Endothelial cell of umbilical vein (primary cell): Measurements from ENCODE around the gene OBP2B. TPM values are rescaled to one million over a fixed set of nuclear protein-coding genes. Genes with fewer than 3 reads are reported as not detected.
"Not testable (repeated sequence)": the region's sequence is repeated elsewhere in the genome, so short reads cannot be mapped to it uniquely, and the experiment has no call there.

Experiments used
- BruUV-seq: library from RNA; stranded (reverse); fragments of 400-500 nt; replicated peaks from 2 replicates; lab custom pipeline; 2021; lab: Mats Ljungman, UMichigan
- CTCF ChIA-PET: fragments of 300-600, 350-600 bp; sonication (Branson Sonifier 250); formaldehyde crosslinking; loops from one replicate; lab custom pipeline; 2021; ENCODE audit warnings: antibody characterized with exemption, inconsistent platforms; lab: Charles Lee
- POLR2A ChIA-PET: fragments of 300-600, 350-600 bp; sonication (Branson Sonifier 250); formaldehyde crosslinking; loops from one replicate; lab custom pipeline; 2021; ENCODE audit warnings: antibody characterized with exemption, inconsistent platforms; lab: Charles Lee
- DNase-seq: peaks from one replicate; pipeline ENCODE4 v3.0.0-alpha.2; 2011; ENCODE audit warnings: low read depth, low spot score
- FAIRE-seq: peaks from 2 replicates; lab custom pipeline; 2011; peaks lifted over from hg19 to GRCh38; lab: Jason Lieb, UNC
- H2AFZ ChIP-seq: 2 replicates; pipeline ENCODE4 v1.6.0; 2012; ENCODE audit warnings: low read depth, low read length, control low read depth, inconsistent platforms
- H3K27ac ChIP-seq: 2 replicates; pipeline ENCODE4 v1.5.1; 2011; ENCODE audit warnings: low read depth, mild to moderate bottlenecking, control low read depth, low read length, moderate library complexity; ENCODE audit not compliant: insufficient read depth
- H3K27me3 ChIP-seq, 2 experiments: 2 replicates each; pipeline versions ENCODE4 v1.6.0 to v1.6.1; 2011; ENCODE audit warnings: low read length in 2 of 2, mixed read lengths in 1 of 2; ENCODE audit not compliant: control insufficient read depth in 2 of 2, insufficient read depth in 2 of 2
- H3K36me3 ChIP-seq, 2 experiments: 2 replicates in 1 of 2; 3 replicates in 1 of 2; pipeline ENCODE4 v1.5.1; 2011; ENCODE audit warnings: low read length in 2 of 2, mild to moderate bottlenecking in 1 of 2, moderate library complexity in 1 of 2; ENCODE audit not compliant: control insufficient read depth in 2 of 2, insufficient read depth in 2 of 2; ENCODE audit errors: extremely low read depth in 1 of 2
- H3K4me1 ChIP-seq: 3 replicates; pipeline ENCODE4 v1.5.1; 2011; ENCODE audit warnings: mild to moderate bottlenecking, low read length; ENCODE audit not compliant: control insufficient read depth, insufficient read depth; ENCODE audit errors: extremely low read depth
- H3K4me2 ChIP-seq: 2 replicates; pipeline ENCODE4 v1.6.1; 2011; ENCODE audit warnings: low read length, control low read depth, mixed read lengths; ENCODE audit not compliant: insufficient read depth
- H3K4me3 ChIP-seq, 3 experiments: fragments of 200-600 bp in 1 of 3; sonication (generic), shearing (Covaris generic) in 1 of 3; replicated peaks in 1 of 3; 2 replicates each; pipeline ENCODE4 v1.5.1; 2011 to 2016; ENCODE audit warnings: control low read depth in 3 of 3, low read length in 3 of 3, mild to moderate bottlenecking in 2 of 3, inconsistent platforms in 1 of 3, low read depth in 1 of 3, moderate library complexity in 1 of 3; ENCODE audit not compliant: insufficient read depth in 1 of 3
- H3K79me2 ChIP-seq: 2 replicates; pipeline ENCODE4 v1.6.0; 2012; ENCODE audit warnings: low read length, inconsistent platforms; ENCODE audit not compliant: control insufficient read depth, insufficient read depth
- H3K9ac ChIP-seq: replicated peaks from 2 replicates; pipeline ENCODE3; 2011; ENCODE audit warnings: low read length, control low read depth; ENCODE audit not compliant: insufficient read depth; ENCODE audit errors: extremely low read depth
- H3K9me1 ChIP-seq: replicated peaks from 3 replicates; pipeline ENCODE4 v1.6.0; 2011; ENCODE audit warnings: mild to moderate bottlenecking, low read length; ENCODE audit not compliant: control insufficient read depth, insufficient read depth; ENCODE audit errors: extremely low read depth
- H3K9me3 ChIP-seq: replicated peaks from 2 replicates; pipeline ENCODE4 v1.5.1; 2012; ENCODE audit warnings: low read length, inconsistent platforms; ENCODE audit not compliant: control insufficient read depth, insufficient read depth
- H4K20me1 ChIP-seq: replicated peaks from 2 replicates; pipeline ENCODE3; 2011; ENCODE audit warnings: mild to moderate bottlenecking, low read length; ENCODE audit not compliant: control insufficient read depth, insufficient read depth; ENCODE audit errors: extremely low read depth
- CTCF ChIP-seq, 2 donors: IDR thresholded peaks; 1 replicate in 1 of 2; 2 replicates in 1 of 2; pipeline ENCODE4 v1.5.1; 2011; ENCODE audit warnings: low read length in 2 of 2, mild to moderate bottlenecking in 2 of 2, moderate library complexity in 2 of 2, control low read depth in 1 of 2, inconsistent platforms in 1 of 2, low read depth in 1 of 2; ENCODE audit not compliant: insufficient read depth in 1 of 2; ENCODE audit errors: extremely low read depth in 1 of 2
- EZH2 ChIP-seq: IDR thresholded peaks from 2 replicates; pipeline ENCODE4 v1.6.1; 2012; ENCODE audit warnings: borderline replicate concordance, low read depth, mild to moderate bottlenecking, moderate library complexity, low read length, inconsistent platforms; ENCODE audit not compliant: severe bottlenecking
- FOS ChIP-seq: IDR thresholded peaks from 2 replicates; pipeline ENCODE4 v1.6.1; 2011; ENCODE audit warnings: mild to moderate bottlenecking, low read length, moderate library complexity, borderline replicate concordance; ENCODE audit not compliant: insufficient read depth
- GATA2 ChIP-seq: IDR thresholded peaks from 2 replicates; pipeline ENCODE4 v1.7.0; 2011; ENCODE audit warnings: low read depth, mild to moderate bottlenecking, moderate library complexity, mixed read lengths, low read length; ENCODE audit not compliant: insufficient read length, insufficient read depth
- JUN ChIP-seq: IDR thresholded peaks from 2 replicates; pipeline ENCODE4 v1.6.1; 2011; ENCODE audit warnings: borderline replicate concordance, low read depth; ENCODE audit not compliant: insufficient read length, insufficient read depth
- MAX ChIP-seq: IDR thresholded peaks from 2 replicates; pipeline ENCODE4 v1.6.1; 2011; ENCODE audit not compliant: insufficient read depth, insufficient read length
- MYC ChIP-seq: IDR thresholded peaks from one replicate; pipeline ENCODE4 v1.6.1; 2011; ENCODE audit warnings: mild to moderate bottlenecking, low read depth, low read length
- POLR2A ChIP-seq: IDR thresholded peaks from 2 replicates; pipeline ENCODE4 v1.6.1; 2012; ENCODE audit warnings: low read depth, mild to moderate bottlenecking, control low read depth, low read length
- POLR2AphosphoS5 ChIP-seq: IDR thresholded peaks from 2 replicates; pipeline ENCODE4 v1.6.1; 2012; ENCODE audit warnings: low read depth, mild to moderate bottlenecking, control low read depth, low read length, moderate library complexity; ENCODE audit not compliant: insufficient read depth
- dilution Hi-C: fragments of 300-500 bp; cut with MboI; formaldehyde crosslinking; loops from one replicate; pipeline ENCODE4 v1.15.0; 2019; ENCODE audit warnings: low sequenced_read_pairs; ENCODE audit not compliant: extremely low pct_ligation_motif_present
- intact Hi-C: fragments of 100-400 bp; cut with micrococcal nuclease; formaldehyde crosslinking; loops from one replicate; pipeline ENCODE4 v1.10.0; 2022
- polyA plus RNA-seq, 4 experiments: library from polyadenylated mRNA; depleted of rRNA in 3 of 4; stranded (reverse) in 3 of 4; unstranded in 1 of 4; fragments of >200 nt; gene quantifications; 2 replicates each; pipeline versions ENCODE4 v1.2.1 to v1.2.3, GENCODE V29; 2011 to 2012; ENCODE audit warnings: missing spikeins in 1 of 4
- total RNA-seq: library from RNA; stranded (reverse); gene quantifications from 2 replicates; pipeline ENCODE4 v1.2.3, GENCODE V29; 2021

Gene OBP2B
- total and polyA plus RNA-seq, 2 donors (not counting 3 experiments of a cell fraction or from before 2014, with no cell fraction given) = not detected

GRCh38 chr9:133210202-133210532, 1.1 kb upstream of the OBP2B start:
- FAIRE-seq (no peak), DNase-seq (no peak)
- no peaks in the 10 kb centered on the region for H3K9me1 ChIP-seq
- CTCF ChIA-PET = no interaction called here
- no peak overlapping the region for H2AFZ ChIP-seq
- intact Hi-C loops (no loop called here), dilution Hi-C loops (no loop called here)
- H3K27me3 ChIP-seq = peaks cover 0 to 2% of the 10 kb centered on the region in 2 experiments
- no peak overlapping the region for H3K9ac ChIP-seq
- H3K79me2 ChIP-seq = no peaks in the 10 kb centered on the region
- no peaks in the 10 kb centered on the region for H4K20me1 ChIP-seq
- BruUV-seq = no TSS peak
- no peak overlapping the region for H3K27ac ChIP-seq
- POLR2A ChIA-PET = no interaction called here
- H3K4me1 ChIP-seq = no peaks in the 10 kb centered on the region
- no peaks in the 10 kb centered on the region for H3K36me3 ChIP-seq
- no peak overlapping the region for H3K4me2 ChIP-seq
- no peaks in the 10 kb centered on the region for H3K9me3 ChIP-seq
- TF ChIP-seq FOS (no peak), POLR2A (no peak), JUN (no peak), GATA2 (no peak), POLR2AphosphoS5 (no peak), MAX (no peak), EZH2 (no peak), MYC (no peak), CTCF (IDR thresholded peaks at IDR 0.05; ENCODE audit: extremely low read depth in 1 of 2, insufficient read depth in 1 of 2, low read depth in 1 of 2, low read length in 2 of 2) (no peak)
- H3K4me3 ChIP-seq = no peak overlapping the region

GRCh38 chr9:133209327-133210201, 514 bp upstream of the OBP2B start:
- H3K27ac ChIP-seq, H3K4me2 ChIP-seq, POLR2A ChIA-PET, H4K20me1 ChIP-seq, H3K79me2 ChIP-seq, H3K9ac ChIP-seq, BruUV-seq, H3K9me3 ChIP-seq, H3K36me3 ChIP-seq, H3K27me3 ChIP-seq, H3K4me3 ChIP-seq, dilution Hi-C loops, FAIRE-seq, H3K9me1 ChIP-seq, intact Hi-C loops, DNase-seq, H3K4me1 ChIP-seq, CTCF ChIA-PET, H2AFZ ChIP-seq: not testable (repeated sequence)
